HG02884 (cell line): ENCODE data around the gene MMAB.

Source experiments
- ATAC-seq: cut with Tn5 transposase; IDR thresholded peaks from one replicate; pipeline ENCODE4 v1.9.1; 2021; ENCODE audit warnings: mild to moderate bottlenecking, moderate library complexity; ENCODE audit not compliant: unreplicated experiment

Gene MMAB

GRCh38 chr12:109560867-109561710, 12.2 kb downstream of the MMAB start:
- no peak for ATAC-seq

GRCh38 chr12:109559601-109560000, 13.7 kb downstream of the MMAB start:
- ATAC-seq, result no peak

GRCh38 chr12:109559200-109559505, 14.2 kb downstream of the MMAB start:
- ATAC-seq, result no peak

- ATAC-seq, result no peak
Observed at GRCh38 chr12:109558374-109559199, 14.7 kb downstream of the MMAB start.

GRCh38 chr12:109557805-109558204, 15.5 kb downstream of the MMAB start:
- ATAC-seq, result no peak

GRCh38 chr12:109557200-109557599, 16.1 kb downstream of the MMAB start:
- no peak for ATAC-seq

- ATAC-seq, result no peak
Observed at GRCh38 chr12:109555431-109556315, 17.6 kb downstream of the MMAB start.

GRCh38 chr12:109554761-109555160, 18.5 kb downstream of the MMAB start:
- ATAC-seq, result no peak

- ATAC-seq, result no peak
Observed at GRCh38 chr12:109553906-109554500, 19.3 kb downstream of the MMAB start.

GRCh38 chr12:109553483-109553882, 19.8 kb downstream of the MMAB start:
- no peak for ATAC-seq

GRCh38 chr12:109552971-109553370, 20.3 kb downstream of the MMAB start:
- ATAC-seq, result no peak

- ATAC-seq, result no peak
Observed at GRCh38 chr12:109551108-109551507, 22.2 kb downstream of the MMAB start.

GRCh38 chr12:109550281-109550680, 23.0 kb downstream of the MMAB start:
- no peak for ATAC-seq

- no peak for ATAC-seq
Observed at GRCh38 chr12:109549613-109550270, 23.6 kb downstream of the MMAB start.

- ATAC-seq, result no peak
Observed at GRCh38 chr12:109548258-109548657, 25.0 kb downstream of the MMAB start.

- no peak for ATAC-seq
Observed at GRCh38 chr12:109547286-109547685, 26.0 kb downstream of the MMAB start.

- no peak for ATAC-seq
Observed at GRCh38 chr12:109545826-109546225, 27.5 kb downstream of the MMAB start.

GRCh38 chr12:109544955-109545531, 28.3 kb downstream of the MMAB start:
- ATAC-seq, result no peak

- no peak for ATAC-seq
Observed at GRCh38 chr12:109542876-109543275, 30.4 kb downstream of the MMAB start.

GRCh38 chr12:109542014-109542413, 31.3 kb downstream of the MMAB start:
- no peak for ATAC-seq
